ENCODE results near the gene SHISA8. TPM values are rescaled to one million over a fixed set of nuclear protein-coding genes. Genes with fewer than 3 reads are reported as not detected.

SHISA8 gene
- polyA plus RNA-seq: 0.62 and 2.2 TPM in 2 replicates
- 0.69 and 2.2 TPM in 2 replicates for polyA minus RNA-seq

DNA sequence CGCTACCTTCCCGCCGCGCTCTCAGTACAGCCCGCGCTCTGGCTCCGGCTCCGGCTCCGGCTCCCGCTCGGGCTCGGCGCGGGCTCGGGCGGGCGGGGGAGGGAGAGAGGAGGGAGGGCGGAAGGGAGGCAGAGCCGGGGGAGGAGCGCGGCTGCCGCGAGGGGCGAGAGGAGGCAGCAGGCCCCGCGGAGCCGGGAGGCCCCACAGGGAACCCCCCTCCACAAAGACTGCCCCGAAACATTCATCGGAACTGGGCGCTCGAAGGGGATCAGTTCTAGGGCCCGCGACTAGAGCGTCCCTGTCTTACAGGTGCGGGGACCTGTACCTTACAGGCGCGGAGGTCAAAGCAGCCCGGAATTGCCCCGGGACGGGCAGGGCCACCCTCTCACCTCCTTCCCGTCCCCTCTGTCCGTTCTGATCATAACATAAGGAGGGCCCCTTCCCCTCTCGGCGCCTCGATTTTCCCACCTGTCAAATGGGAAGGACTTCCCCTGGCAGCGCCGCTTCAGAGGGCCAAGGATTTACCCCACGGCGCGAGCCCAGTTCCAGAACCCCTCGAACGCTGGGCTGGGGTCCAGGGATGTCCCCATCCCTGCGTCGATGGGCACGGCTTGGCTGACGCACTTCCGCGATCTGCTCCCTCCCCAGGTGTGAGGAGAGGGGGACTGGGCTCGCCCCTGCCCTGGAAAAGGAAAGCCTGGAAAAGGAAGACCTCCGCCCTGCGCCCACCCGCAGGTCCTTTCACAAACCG is at the start of gene SHISA8:
TSS of gene SHISA8 (minus strand) at position 40 of the 751 bp plus-strand sequence. CDS start 407 bp downstream, outside the sequence.
- no peaks in the 10 kb centered on the region for H3K79me2 ChIP-seq (replicated peaks; ENCODE audit: insufficient read depth, low read length)
- no peaks in the 10 kb centered on the region for H3K9me2 ChIP-seq (ENCODE audit: insufficient read depth, low read length)
- no peak within 1 kb of the TSS for H3K27ac ChIP-seq (ENCODE audit: low read length)
- no peaks in the 10 kb centered on the region for H4K20me1 ChIP-seq (ENCODE audit: insufficient read depth)
- H2AFZ ChIP-seq (ENCODE audit: low read depth, low read length): no peak within 1 kb of the TSS
- H3K4me3 ChIP-seq (ENCODE audit: low read length): peak within 1 kb of the TSS; percentile 58
- H3K4me2 ChIP-seq (ENCODE audit: low read length): no peak within 1 kb of the TSS
- H3K9ac ChIP-seq (ENCODE audit: low read length): peak within 1 kb of the TSS; percentile 53
- H3F3A ChIP-seq (ENCODE audit: insufficient read depth, low read length, poor library complexity, severe bottlenecking): no peaks in the 10 kb centered on the region
- no peaks in the 10 kb centered on the region for H3K36me3 ChIP-seq (ENCODE audit: insufficient read depth, low read length)
- TF ChIP-seq, protein P1, sequence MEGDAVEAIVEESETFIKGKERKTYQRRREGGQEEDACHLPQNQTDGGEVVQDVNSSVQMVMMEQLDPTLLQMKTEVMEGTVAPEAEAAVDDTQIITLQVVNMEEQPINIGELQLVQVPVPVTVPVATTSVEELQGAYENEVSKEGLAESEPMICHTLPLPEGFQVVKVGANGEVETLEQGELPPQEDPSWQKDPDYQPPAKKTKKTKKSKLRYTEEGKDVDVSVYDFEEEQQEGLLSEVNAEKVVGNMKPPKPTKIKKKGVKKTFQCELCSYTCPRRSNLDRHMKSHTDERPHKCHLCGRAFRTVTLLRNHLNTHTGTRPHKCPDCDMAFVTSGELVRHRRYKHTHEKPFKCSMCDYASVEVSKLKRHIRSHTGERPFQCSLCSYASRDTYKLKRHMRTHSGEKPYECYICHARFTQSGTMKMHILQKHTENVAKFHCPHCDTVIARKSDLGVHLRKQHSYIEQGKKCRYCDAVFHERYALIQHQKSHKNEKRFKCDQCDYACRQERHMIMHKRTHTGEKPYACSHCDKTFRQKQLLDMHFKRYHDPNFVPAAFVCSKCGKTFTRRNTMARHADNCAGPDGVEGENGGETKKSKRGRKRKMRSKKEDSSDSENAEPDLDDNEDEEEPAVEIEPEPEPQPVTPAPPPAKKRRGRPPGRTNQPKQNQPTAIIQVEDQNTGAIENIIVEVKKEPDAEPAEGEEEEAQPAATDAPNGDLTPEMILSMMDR (IDR thresholded peaks at IDR 0.05; ENCODE audit: poor library complexity, severe bottlenecking): no peak
- TF ChIP-seq MXI1 (conservative IDR thresholded peaks at IDR 0.05; ENCODE audit: poor library complexity, severe bottlenecking) (no peak), TAF1 (IDR thresholded peaks at IDR 0.05; ENCODE audit: low read depth) (no peak)
- no peaks in the 10 kb centered on the region for H3K9me3 ChIP-seq (ENCODE audit: low read length)
- H3K27me3 ChIP-seq (ENCODE audit: insufficient read depth, low read depth, low read length): peaks cover 94% of the 10 kb centered on the region

GRCh38 chr22:41964112-41964491 is 49.2 kb upstream of the SHISA8 start:
- no peaks in the 10 kb centered on the region for H3K36me3 ChIP-seq (ENCODE audit: insufficient read depth, low read length)
- H3K4me3 ChIP-seq (ENCODE audit: low read length): no peak overlapping the region
- H4K20me1 ChIP-seq (ENCODE audit: insufficient read depth): no peaks in the 10 kb centered on the region
- H3K79me2 ChIP-seq (replicated peaks; ENCODE audit: insufficient read depth, low read length): no peaks in the 10 kb centered on the region
- H3K27me3 ChIP-seq (ENCODE audit: insufficient read depth, low read depth, low read length): no peaks in the 10 kb centered on the region
- H3K9ac ChIP-seq (ENCODE audit: low read length): no peak overlapping the region
- H3K9me2 ChIP-seq (ENCODE audit: insufficient read depth, low read length): no peaks in the 10 kb centered on the region
- H3F3A ChIP-seq (ENCODE audit: insufficient read depth, low read length, poor library complexity, severe bottlenecking): no peaks in the 10 kb centered on the region
- no peak overlapping the region for H3K4me2 ChIP-seq (ENCODE audit: low read length)
- TF ChIP-seq EP300 (conservative IDR thresholded peaks at IDR 0.05; ENCODE audit: poor library complexity, severe bottlenecking) (no peak), RAD21 (conservative IDR thresholded peaks at IDR 0.05) (no peak), TAF1 (IDR thresholded peaks at IDR 0.05; ENCODE audit: low read depth) (no peak), EZH2 (IDR thresholded peaks at IDR 0.05; ENCODE audit: borderline replicate concordance, insufficient read depth, low read length, poor library complexity, severe bottlenecking) (no peak), MXI1 (conservative IDR thresholded peaks at IDR 0.05; ENCODE audit: poor library complexity, severe bottlenecking) (no peak), SMC3 (conservative IDR thresholded peaks at IDR 0.05; ENCODE audit: poor library complexity) (no peak), POLR2AphosphoS5 (IDR thresholded peaks at IDR 0.05) (no peak)
- TF ChIP-seq, protein P2, sequence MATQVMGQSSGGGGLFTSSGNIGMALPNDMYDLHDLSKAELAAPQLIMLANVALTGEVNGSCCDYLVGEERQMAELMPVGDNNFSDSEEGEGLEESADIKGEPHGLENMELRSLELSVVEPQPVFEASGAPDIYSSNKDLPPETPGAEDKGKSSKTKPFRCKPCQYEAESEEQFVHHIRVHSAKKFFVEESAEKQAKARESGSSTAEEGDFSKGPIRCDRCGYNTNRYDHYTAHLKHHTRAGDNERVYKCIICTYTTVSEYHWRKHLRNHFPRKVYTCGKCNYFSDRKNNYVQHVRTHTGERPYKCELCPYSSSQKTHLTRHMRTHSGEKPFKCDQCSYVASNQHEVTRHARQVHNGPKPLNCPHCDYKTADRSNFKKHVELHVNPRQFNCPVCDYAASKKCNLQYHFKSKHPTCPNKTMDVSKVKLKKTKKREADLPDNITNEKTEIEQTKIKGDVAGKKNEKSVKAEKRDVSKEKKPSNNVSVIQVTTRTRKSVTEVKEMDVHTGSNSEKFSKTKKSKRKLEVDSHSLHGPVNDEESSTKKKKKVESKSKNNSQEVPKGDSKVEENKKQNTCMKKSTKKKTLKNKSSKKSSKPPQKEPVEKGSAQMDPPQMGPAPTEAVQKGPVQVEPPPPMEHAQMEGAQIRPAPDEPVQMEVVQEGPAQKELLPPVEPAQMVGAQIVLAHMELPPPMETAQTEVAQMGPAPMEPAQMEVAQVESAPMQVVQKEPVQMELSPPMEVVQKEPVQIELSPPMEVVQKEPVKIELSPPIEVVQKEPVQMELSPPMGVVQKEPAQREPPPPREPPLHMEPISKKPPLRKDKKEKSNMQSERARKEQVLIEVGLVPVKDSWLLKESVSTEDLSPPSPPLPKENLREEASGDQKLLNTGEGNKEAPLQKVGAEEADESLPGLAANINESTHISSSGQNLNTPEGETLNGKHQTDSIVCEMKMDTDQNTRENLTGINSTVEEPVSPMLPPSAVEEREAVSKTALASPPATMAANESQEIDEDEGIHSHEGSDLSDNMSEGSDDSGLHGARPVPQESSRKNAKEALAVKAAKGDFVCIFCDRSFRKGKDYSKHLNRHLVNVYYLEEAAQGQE (IDR thresholded peaks at IDR 0.05; ENCODE audit: borderline replicate concordance): no peak
- TF ChIP-seq, protein P1 (IDR thresholded peaks at IDR 0.05; ENCODE audit: poor library complexity, severe bottlenecking): no peak
- no peaks in the 10 kb centered on the region for H3K9me3 ChIP-seq (ENCODE audit: low read length)
- no peak overlapping the region for H2AFZ ChIP-seq (ENCODE audit: low read depth, low read length)
- no peak overlapping the region for H3K27ac ChIP-seq (ENCODE audit: low read length)

Data from neural cell (in vitro differentiated cells).